ENCODE measurements around the gene TMEM131. TPM values are rescaled to one million over a fixed set of nuclear protein-coding genes. Genes with fewer than 3 reads are reported as not detected.

TMEM131 gene
- total RNA-seq, 1 donor from 2014 or later: 36.6 TPM

- no peaks in the 10 kb centered on the region for H3K27me3 Mint-ChIP-seq (ENCODE audit: unreplicated experiment)
- H3K9me3 Mint-ChIP-seq (ENCODE audit: unreplicated experiment): peaks cover 1% of the 10 kb centered on the region
- peaks cover 2% of the 10 kb centered on the region for H3K4me1 Mint-ChIP-seq (ENCODE audit: low read depth, unreplicated experiment)
- no peak for DNase-seq
- H3K4me3 Mint-ChIP-seq (ENCODE audit: unreplicated experiment): no peak overlapping the region
- no peak overlapping the region for H3K27ac Mint-ChIP-seq (ENCODE audit: unreplicated experiment)
- H3K36me3 Mint-ChIP-seq (ENCODE audit: unreplicated experiment): peaks cover 4% of the 10 kb centered on the region
- TF ChIP-seq, protein P1, sequence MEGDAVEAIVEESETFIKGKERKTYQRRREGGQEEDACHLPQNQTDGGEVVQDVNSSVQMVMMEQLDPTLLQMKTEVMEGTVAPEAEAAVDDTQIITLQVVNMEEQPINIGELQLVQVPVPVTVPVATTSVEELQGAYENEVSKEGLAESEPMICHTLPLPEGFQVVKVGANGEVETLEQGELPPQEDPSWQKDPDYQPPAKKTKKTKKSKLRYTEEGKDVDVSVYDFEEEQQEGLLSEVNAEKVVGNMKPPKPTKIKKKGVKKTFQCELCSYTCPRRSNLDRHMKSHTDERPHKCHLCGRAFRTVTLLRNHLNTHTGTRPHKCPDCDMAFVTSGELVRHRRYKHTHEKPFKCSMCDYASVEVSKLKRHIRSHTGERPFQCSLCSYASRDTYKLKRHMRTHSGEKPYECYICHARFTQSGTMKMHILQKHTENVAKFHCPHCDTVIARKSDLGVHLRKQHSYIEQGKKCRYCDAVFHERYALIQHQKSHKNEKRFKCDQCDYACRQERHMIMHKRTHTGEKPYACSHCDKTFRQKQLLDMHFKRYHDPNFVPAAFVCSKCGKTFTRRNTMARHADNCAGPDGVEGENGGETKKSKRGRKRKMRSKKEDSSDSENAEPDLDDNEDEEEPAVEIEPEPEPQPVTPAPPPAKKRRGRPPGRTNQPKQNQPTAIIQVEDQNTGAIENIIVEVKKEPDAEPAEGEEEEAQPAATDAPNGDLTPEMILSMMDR (IDR thresholded peaks at IDR 0.05; ENCODE audit: partially characterized antibody, unreplicated experiment): no peak
Observed at GRCh38 chr2:97950329-97951154, 45.2 kb downstream of the TMEM131 start.

DNA sequence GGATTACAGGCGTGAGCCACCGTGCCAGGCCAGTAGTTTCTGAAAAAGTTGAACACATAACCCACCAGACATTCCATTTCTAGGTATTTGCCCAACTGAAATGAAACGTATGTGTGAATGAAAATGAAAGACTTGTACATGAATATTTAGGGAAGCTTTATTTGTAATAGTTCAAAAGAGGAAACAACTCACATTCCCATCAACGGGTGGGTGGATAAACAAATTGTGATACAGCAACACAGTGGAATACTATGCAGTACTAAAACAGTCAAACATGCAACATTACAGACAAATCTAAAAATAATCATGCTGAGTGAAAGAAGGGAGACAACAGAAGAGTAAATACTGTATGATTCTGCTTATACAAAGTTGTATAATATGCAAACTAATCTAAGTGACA lies 46.8 kb downstream of the TMEM131 start:
- Mint-ChIP-seq H3K4me1 (ENCODE audit: low read depth, unreplicated experiment) (peaks cover 4% of the 10 kb centered on the region), H3K9me3 (ENCODE audit: unreplicated experiment) (no peaks in the 10 kb centered on the region), H3K27me3 (ENCODE audit: unreplicated experiment) (no peaks in the 10 kb centered on the region), H3K4me3 (ENCODE audit: unreplicated experiment) (no peak overlapping the region), H3K36me3 (ENCODE audit: unreplicated experiment) (peaks cover 4% of the 10 kb centered on the region), H3K27ac (ENCODE audit: unreplicated experiment) (no peak overlapping the region)
- TF ChIP-seq, protein P1 (IDR thresholded peaks at IDR 0.05; ENCODE audit: partially characterized antibody, unreplicated experiment): no peak
- DNase-seq: no peak

GRCh38 chr2:97945791-97946190 lies 50.0 kb downstream of the TMEM131 start:
- Mint-ChIP-seq H3K36me3 (ENCODE audit: unreplicated experiment) (peaks cover 8% of the 10 kb centered on the region), H3K4me1 (ENCODE audit: low read depth, unreplicated experiment) (peaks cover 2% of the 10 kb centered on the region), H3K4me3 (ENCODE audit: unreplicated experiment) (no peak overlapping the region), H3K27ac (ENCODE audit: unreplicated experiment) (no peak overlapping the region), H3K27me3 (ENCODE audit: unreplicated experiment) (no peaks in the 10 kb centered on the region), H3K9me3 (ENCODE audit: unreplicated experiment) (peaks cover 5% of the 10 kb centered on the region)
- DNase-seq: no peak
- TF ChIP-seq, protein P1 (IDR thresholded peaks at IDR 0.05; ENCODE audit: partially characterized antibody, unreplicated experiment): no peak

GRCh38 chr2:97936881-97937280 lies 58.9 kb downstream of the TMEM131 start:
- peaks cover 9% of the 10 kb centered on the region for H3K36me3 Mint-ChIP-seq (ENCODE audit: unreplicated experiment)
- no peak for DNase-seq
- TF ChIP-seq, protein P1 (IDR thresholded peaks at IDR 0.05; ENCODE audit: partially characterized antibody, unreplicated experiment): no peak
- H3K4me3 Mint-ChIP-seq (ENCODE audit: unreplicated experiment): peak overlapping the region; percentile 67
- H3K27ac Mint-ChIP-seq (ENCODE audit: unreplicated experiment): peak overlapping the region; percentile 90
- peaks cover 3% of the 10 kb centered on the region for H3K27me3 Mint-ChIP-seq (ENCODE audit: unreplicated experiment)
- H3K9me3 Mint-ChIP-seq (ENCODE audit: unreplicated experiment): peaks cover 9% of the 10 kb centered on the region
- peaks cover 34% of the 10 kb centered on the region for H3K4me1 Mint-ChIP-seq (ENCODE audit: low read depth, unreplicated experiment)

GRCh38 chr2:97936199-97936598 lies 59.5 kb downstream of the TMEM131 start:
- peaks cover 34% of the 10 kb centered on the region for H3K4me1 Mint-ChIP-seq (ENCODE audit: low read depth, unreplicated experiment)
- TF ChIP-seq, protein P1 (IDR thresholded peaks at IDR 0.05; ENCODE audit: partially characterized antibody, unreplicated experiment): no peak
- DNase-seq: peak; percentile 58
- H3K27me3 Mint-ChIP-seq (ENCODE audit: unreplicated experiment): peaks cover 3% of the 10 kb centered on the region
- H3K4me3 Mint-ChIP-seq (ENCODE audit: unreplicated experiment): peak overlapping the region; percentile 67
- peaks cover 5% of the 10 kb centered on the region for H3K36me3 Mint-ChIP-seq (ENCODE audit: unreplicated experiment)
- peaks cover 5% of the 10 kb centered on the region for H3K9me3 Mint-ChIP-seq (ENCODE audit: unreplicated experiment)
- H3K27ac Mint-ChIP-seq (ENCODE audit: unreplicated experiment): peak overlapping the region; percentile 90
